Islet precursor cell (in vitro differentiated cells): Measurements from ENCODE around the gene CEP20.
"Not testable (repeated sequence)": the region's sequence is repeated elsewhere in the genome, so short reads cannot be mapped to it uniquely, and the experiment has no call there.

Experiments used
- DNase-seq: peaks from one replicate; pipeline ENCODE4 v3.0.0-alpha.2; 2018

CEP20 gene

DNA sequence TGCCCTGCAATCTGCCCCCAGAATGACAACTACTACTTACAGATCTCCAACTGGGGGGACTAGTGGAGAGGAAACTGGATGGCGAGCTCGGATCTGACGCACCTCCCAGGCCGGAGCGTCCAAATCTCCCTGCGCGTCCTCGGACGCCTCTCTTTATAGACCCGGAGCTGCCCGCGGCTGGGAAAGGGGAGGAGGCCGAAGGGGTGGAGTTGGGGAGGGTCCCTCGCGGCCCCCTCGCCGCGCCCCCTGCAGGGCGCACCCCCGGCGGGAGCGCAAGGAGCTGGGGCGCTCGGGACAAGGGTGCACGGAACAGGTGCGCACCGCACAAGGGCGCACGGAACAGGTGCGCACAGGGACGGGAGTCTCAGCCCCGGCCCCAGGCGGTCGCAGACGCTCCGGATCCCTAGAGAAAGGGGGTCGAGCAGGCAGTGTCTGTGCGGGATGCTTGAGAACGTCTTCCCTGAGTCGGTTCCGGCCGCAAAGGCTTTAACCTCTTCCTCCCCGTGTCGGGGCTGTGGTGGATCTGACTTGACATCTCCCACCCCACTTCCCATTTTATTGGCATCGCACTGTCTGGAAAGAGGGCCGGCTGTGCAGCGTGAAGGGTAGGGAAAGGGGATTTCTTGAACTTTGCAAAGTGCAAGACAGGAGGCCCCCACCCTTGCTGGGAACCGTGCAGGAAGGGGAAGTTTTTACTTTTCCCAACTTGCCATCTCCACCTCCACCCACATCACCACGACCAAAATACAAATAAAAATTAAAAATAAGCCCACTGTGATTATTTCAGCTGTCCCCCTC is 31.3 kb downstream of the CEP20 start, which contains the start of gene MYH11:
TSS of gene MYH11 (minus strand) at position 128 of the 798 bp plus-strand sequence. CDS start 18,776 bp downstream, outside the sequence.
- peak; percentile 54 for DNase-seq

- DNase-seq = no peak
These were observed 32.2 kb downstream of the CEP20 start for GRCh38 chr16:15856182-15856581.

- no peak for DNase-seq
These were observed 32.7 kb downstream of the CEP20 start for GRCh38 chr16:15855704-15856003.

DNA sequence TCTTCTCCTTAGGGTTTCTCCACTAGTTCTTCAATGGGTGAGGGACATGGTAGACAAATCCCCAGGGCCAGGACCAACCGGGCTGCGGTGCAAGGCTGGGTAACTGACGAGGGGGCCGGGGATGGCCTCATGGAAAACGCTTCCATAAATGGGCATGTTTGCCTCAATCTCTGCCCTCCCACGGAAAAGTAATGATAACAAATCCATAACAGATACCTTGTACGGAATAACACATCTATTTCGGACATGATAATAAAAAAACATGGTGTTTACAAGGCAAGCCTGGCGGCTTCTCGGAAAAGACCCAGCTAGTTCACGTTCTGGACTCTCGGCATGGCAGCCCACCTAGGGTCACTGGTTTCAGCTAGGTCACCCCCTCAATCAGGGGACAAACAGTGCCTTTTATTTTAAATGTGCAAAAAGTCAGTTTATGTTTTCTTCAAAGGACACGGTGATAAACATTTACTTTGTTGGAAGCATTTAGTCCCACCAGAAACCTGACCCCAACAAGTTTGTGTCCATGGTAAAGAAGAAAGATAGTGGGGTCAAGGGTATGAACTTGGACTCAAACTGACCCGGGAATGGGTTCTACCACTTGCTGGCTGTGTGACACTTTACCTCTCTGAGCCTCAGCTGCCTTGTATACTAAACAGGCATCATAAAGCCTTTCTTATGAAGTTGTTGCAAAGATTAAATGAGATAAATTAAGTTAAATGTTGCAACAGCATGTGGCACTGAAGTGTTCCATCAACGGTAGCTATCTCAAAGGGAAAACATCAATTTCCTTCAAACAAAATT is 33.3 kb downstream of the CEP20 start:
- DNase-seq = no peak

DNA sequence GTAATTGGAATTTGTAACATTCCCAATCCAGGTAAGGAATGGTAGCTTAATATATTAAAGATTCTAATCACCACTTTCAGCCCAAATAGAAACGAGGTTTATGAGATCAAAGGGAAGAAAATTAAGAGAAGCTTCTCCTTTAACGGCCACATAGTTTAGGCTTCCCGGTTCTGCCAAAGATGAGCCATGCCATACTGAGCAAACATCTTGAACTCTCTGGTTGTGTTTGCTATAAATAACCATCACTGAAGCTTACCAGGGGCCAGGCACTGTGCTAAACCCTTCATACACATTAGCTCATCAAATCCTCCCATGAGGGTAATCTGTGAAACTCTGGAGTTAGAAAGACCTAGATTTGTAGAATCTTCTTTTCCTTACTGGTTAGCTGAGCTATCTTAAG is 34.3 kb downstream of the CEP20 start:
- DNase-seq = no peak

GRCh38 chr16:15853021-15853420 is 35.4 kb downstream of the CEP20 start:
- no peak for DNase-seq

DNA sequence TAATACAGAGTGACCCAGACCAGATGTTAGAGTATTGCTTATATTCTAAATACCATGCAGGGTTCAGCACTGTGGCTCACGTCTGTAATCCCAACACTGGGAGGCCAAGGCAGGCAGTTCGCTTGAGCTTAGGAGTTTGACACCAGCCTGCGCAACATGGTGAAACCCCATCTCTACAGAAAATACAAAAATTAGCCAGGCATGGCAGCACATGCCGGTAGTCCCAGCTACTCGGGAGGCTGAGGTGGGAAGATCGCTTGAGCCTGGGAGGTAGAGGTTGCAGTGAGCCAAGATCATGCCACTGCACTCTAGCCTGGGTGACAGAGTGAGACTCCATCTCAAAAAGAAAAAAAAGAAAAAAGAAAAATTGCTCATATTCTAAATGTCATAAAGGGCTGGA is 37.8 kb downstream of the CEP20 start:
- not testable (repeated sequence) for DNase-seq

DNA sequence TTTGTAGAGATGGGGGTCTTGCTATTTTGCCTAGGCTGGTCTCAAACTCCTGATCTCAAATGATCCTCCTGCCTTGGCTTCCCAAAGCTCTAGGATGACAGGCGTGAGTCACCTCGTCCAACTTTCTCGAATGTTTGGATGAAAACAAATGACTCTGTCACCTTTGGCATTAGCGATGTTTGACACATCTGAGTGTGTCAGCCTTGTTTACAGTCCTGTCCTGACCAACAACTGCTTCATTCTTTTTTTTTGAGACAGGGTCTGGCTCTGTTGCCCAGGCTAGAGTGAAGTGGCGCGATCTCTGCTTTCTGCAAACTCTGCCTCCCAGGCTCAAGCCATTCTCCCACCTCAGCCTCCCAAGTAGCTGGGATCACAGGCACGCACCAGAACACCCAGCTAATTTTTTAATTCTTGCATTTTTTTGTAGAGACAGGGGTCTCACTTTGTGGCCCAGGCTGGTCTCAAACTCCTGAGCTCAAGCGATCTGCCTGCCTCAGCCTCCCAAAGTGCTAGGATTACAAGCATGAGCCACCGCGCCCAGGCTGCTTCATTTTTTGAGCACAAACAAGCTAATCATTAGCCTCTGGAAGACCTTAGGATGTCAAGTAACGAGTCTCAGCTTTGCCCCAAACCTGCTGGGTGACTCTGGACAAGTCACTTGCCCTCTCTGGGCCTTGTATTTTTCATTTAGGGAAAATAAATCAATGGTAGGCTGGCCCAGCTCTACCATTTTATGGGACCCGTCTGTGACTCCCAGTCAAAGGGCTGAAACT is 39.0 kb downstream of the CEP20 start:
- no peak for DNase-seq

GRCh38 chr16:15847611-15848175 is 40.7 kb downstream of the CEP20 start:
- no peak for DNase-seq

- DNase-seq = no peak
These were observed 41.9 kb downstream of the CEP20 start for GRCh38 chr16:15846510-15846909.

GRCh38 chr16:15843635-15844279 is 44.6 kb downstream of the CEP20 start:
- DNase-seq = no peak

DNA sequence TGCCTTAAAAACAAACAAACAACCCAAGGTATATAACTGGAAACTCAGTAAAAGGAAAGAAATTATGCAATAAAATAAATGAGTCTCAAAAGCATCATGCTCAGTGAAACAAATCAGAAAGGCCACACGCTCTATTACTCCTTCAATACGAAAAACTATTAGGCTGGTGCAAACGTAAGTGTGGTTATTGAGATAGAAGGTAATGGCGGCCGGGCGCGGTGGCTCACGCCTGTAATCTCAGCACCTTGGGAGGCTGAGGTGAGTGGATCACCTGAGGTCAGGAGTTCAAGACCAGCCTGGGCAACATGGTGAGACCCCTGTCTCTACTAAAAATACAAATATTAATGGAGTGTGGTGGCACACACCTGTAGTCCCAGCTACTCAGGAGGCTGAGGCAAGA is 49.2 kb downstream of the CEP20 start:
- not testable (repeated sequence) for DNase-seq

DNA sequence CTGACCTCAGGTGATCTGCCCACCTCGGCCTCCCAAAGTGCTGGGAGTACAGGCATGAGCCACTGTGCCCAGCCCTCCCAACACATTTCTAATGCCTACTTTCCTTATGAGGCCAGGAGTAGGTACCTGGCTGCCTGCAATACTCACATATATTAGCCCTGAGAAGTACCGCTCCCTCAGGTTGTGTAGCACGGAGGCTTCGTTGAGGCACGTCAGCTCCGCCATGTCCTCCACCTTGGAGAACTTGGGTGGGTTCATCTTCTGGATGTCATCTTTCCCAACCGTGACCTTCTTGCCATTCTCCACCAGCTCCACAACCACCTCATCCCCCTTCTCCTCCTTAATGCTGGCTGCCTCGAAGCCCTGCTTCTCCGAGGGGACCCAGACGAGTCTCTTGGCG is 50.6 kb downstream of the CEP20 start:
- no peak for DNase-seq

DNA sequence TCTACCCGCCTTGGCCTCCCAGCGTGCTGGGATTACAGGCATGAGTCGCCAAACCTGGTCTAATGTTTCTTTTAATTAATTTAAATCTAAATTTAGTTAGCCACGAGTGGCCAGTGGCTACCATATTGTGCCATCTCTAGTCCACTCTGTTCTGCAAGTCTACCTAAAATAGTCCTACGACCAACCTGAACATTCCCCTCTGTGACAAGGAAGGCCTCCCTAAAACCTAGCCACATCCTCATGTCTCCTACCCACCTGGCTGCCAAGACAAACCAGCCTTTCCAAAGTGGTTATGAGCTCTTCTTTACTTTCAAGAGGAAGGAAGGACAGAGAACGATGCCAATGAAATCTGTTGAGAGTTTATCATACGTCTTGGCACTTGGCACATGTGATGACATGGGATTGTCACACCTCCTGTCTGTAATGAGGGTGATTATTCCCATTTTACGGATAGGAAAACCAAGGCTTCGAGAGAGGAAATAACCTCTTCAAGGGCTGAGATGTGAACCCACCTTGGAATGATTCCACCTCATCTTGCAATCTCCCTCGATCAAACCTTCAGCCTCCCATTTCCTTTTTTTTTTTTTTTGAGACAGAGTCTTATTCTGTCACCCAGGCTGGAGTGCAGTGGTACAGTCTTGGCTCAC is 51.3 kb downstream of the CEP20 start:
- no peak for DNase-seq

DNA sequence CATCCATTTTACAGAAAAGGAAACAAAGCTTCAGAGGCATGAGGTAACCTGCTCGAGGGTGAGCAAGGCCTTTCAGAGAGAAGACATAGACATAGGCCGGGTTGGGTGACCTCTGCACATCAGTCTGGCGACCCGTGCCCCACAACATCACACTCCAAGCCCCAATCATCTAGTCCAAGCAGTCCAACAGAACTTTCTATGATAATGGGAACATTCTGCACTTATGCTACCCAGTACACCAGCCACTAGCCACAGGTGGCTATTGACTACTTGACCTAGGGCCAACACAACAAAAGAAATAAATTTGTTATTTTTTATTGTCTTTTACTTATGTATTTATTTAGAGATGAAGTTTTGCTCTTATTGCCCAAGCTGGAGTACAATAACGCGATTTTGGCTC is 52.3 kb downstream of the CEP20 start:
- no peak for DNase-seq

DNA sequence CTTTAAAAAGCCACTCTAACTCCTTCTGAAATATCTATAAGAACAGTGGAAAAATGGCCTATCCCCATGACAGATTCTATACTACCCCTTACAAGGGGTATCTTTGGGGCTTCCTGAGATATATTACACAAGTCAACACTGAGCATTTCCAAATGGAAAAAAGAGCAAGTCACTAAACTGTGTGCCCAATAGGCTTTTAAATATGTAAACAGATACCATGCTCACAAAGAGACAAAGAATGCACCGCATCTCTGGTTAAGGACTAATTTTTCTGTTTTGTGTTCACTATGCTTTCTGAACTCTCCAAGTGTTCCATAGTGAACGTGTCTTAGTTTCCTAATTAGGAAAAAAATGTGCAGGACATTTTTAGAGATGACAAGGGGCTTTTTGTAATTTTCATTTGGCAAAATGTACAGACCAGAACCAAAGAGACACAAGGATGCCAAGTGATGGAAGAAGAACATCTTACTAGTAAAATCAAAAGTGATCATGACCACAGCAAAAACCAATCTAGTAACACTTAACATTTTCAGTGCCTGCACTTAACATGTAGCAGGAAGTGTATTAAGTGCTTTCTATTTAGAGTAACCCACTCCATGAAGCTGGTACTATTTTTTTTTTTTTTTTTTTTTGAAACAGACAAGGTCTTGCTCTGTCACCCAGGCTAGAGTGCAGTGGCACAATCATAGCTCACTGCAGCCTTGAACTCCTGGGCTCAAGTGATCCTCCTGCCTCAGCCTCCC is 53.1 kb downstream of the CEP20 start:
- no peak for DNase-seq

DNA sequence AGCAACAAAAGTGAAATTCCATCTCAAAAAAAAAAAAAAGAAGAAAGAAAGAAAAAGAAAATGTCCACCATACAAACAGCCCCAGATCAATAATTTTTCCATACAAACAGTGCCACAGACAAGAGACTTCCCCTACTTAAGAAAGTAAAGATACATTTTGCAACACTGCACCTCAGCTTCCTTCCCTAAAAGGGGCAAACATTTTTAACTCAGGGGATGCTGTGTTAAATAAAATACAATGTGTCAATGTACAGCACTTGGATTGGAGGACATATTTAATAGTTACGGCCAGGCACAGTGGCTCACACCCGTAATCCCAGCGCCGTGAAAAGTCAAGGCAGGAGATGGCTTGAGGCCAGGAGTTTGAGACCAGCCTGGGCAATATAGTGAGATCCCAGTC is 53.9 kb downstream of the CEP20 start:
- no peak for DNase-seq

GRCh38 chr16:15833541-15833940 is 54.9 kb downstream of the CEP20 start:
- DNase-seq = no peak

DNA sequence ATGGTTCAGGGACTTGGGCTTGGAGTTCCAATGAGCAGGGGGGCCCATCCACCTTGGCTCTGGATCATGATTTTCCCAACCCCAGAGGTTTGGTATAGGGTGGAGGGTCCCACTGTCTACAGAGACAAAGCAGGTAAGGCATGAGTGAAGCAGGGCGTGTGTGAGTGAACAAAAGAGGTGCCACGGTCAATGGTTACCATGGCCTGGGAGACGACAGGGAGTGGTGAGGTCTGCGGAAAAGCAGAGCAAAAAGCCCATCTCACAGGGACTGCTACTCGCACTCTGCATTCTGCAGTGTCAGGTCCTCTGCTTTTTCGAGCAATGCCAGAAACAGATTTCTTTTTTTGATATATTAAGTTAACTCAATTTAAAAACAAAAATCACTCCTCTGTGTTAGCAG is 56.2 kb downstream of the CEP20 start:
- no peak for DNase-seq

- no peak for DNase-seq
These were observed 57.5 kb downstream of the CEP20 start for GRCh38 chr16:15830832-15831451.

DNA sequence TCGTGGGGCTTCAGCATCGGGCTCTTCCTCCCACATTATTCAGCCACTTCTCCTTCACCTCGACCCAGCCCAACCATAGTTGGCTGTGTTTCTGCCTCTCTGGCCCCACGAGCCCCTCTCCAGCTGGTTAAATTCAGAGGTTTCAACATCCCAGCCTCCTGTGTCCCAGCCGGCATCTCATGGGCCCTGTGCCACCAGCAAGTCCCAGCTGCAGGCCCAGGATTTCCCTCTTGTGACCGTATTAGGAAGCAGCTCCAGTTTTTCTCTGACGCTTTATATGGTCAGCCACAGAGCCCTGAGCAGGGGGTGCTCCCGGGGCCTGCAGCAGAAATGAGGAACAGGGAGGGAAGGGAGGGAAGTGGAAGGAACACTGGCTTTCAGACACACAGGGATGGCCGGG is 58.9 kb downstream of the CEP20 start:
- DNase-seq = no peak
